ENCODE data around the gene OR9G4. TPM values are rescaled to one million over a fixed set of nuclear protein-coding genes. Genes with fewer than 3 reads are reported as not detected.

Gene OR9G4
- total and polyA plus RNA-seq, 2 donors (not counting 1 experiment from before 2014, with no cell fraction given) = not detected

GRCh38 chr11:56720513-56720912 lies 28.0 kb downstream of the OR9G4 start:
- H3K4me2 ChIP-seq (ENCODE audit: extremely low read depth, insufficient read depth, low read length) = no peak overlapping the region
- H3K27ac ChIP-seq (ENCODE audit: insufficient read depth, low read length) = no peak overlapping the region
- no peak for DNase-seq (ENCODE audit: low read depth in 2 of 2)
- H3K4me3 ChIP-seq (replicated peaks in 1 of 4; ENCODE audit: control extremely low read depth in 1 of 4, insufficient read depth in 1 of 4, low read depth in 3 of 4, low read length in 4 of 4) = no peak overlapping the region
- TF ChIP-seq, protein P1, sequence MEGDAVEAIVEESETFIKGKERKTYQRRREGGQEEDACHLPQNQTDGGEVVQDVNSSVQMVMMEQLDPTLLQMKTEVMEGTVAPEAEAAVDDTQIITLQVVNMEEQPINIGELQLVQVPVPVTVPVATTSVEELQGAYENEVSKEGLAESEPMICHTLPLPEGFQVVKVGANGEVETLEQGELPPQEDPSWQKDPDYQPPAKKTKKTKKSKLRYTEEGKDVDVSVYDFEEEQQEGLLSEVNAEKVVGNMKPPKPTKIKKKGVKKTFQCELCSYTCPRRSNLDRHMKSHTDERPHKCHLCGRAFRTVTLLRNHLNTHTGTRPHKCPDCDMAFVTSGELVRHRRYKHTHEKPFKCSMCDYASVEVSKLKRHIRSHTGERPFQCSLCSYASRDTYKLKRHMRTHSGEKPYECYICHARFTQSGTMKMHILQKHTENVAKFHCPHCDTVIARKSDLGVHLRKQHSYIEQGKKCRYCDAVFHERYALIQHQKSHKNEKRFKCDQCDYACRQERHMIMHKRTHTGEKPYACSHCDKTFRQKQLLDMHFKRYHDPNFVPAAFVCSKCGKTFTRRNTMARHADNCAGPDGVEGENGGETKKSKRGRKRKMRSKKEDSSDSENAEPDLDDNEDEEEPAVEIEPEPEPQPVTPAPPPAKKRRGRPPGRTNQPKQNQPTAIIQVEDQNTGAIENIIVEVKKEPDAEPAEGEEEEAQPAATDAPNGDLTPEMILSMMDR (conservative IDR thresholded peaks at IDR 0.05 in 1 of 2, IDR thresholded peaks at IDR 0.05 in 1 of 2; ENCODE audit: low read depth in 1 of 2, low read length in 2 of 2) = no peak
- no peak for TF ChIP-seq EZH2 (IDR thresholded peaks at IDR 0.05; ENCODE audit: low read length, missing control alignments)
- H3K36me3 ChIP-seq (ENCODE audit: control insufficient read depth, insufficient read depth, low read length) = no peaks in the 10 kb centered on the region
- no peaks in the 10 kb centered on the region for H3K27me3 ChIP-seq (ENCODE audit: control insufficient read depth, insufficient read depth, low read length)
- H2AFZ ChIP-seq (ENCODE audit: low read length) = no peak overlapping the region
- no peaks in the 10 kb centered on the region for H4K20me1 ChIP-seq (ENCODE audit: control insufficient read depth, extremely low read depth, insufficient read depth, low read length)
- no peaks in the 10 kb centered on the region for H3K9me3 ChIP-seq (ENCODE audit: control insufficient read depth, insufficient read depth, low read depth, low read length)
- H3K9ac ChIP-seq (ENCODE audit: insufficient read depth, low read length) = no peak overlapping the region
- no peaks in the 10 kb centered on the region for H3K79me2 ChIP-seq (ENCODE audit: control insufficient read depth, insufficient read depth, low read length)
- H3K4me1 ChIP-seq (ENCODE audit: control insufficient read depth, extremely low read depth, insufficient read depth, low read length) = no peaks in the 10 kb centered on the region

GRCh38 chr11:56716379-56716854 lies 32.1 kb downstream of the OR9G4 start:
- Histone ChIP-seq H3K4me2 (ENCODE audit: extremely low read depth, insufficient read depth, low read length) (no peak overlapping the region), H3K27me3 (ENCODE audit: control insufficient read depth, insufficient read depth, low read length) (no peaks in the 10 kb centered on the region), H3K27ac (ENCODE audit: insufficient read depth, low read length) (no peak overlapping the region), H3K9me3 (ENCODE audit: control insufficient read depth, insufficient read depth, low read depth, low read length) (no peaks in the 10 kb centered on the region), H3K36me3 (ENCODE audit: control insufficient read depth, insufficient read depth, low read length) (no peaks in the 10 kb centered on the region), H2AFZ (ENCODE audit: low read length) (no peak overlapping the region), H3K4me1 (ENCODE audit: control insufficient read depth, extremely low read depth, insufficient read depth, low read length) (no peaks in the 10 kb centered on the region), H3K9ac (ENCODE audit: insufficient read depth, low read length) (no peak overlapping the region), H4K20me1 (ENCODE audit: control insufficient read depth, extremely low read depth, insufficient read depth, low read length) (no peaks in the 10 kb centered on the region), H3K79me2 (ENCODE audit: control insufficient read depth, insufficient read depth, low read length) (no peaks in the 10 kb centered on the region), H3K4me3 (replicated peaks in 1 of 4; ENCODE audit: control extremely low read depth in 1 of 4, insufficient read depth in 1 of 4, low read depth in 3 of 4, low read length in 4 of 4) (no peak overlapping the region)
- TF ChIP-seq, protein P1 (conservative IDR thresholded peaks at IDR 0.05 in 1 of 2, IDR thresholded peaks at IDR 0.05 in 1 of 2; ENCODE audit: low read depth in 1 of 2, low read length in 2 of 2) = no peak
- no peak for TF ChIP-seq EZH2 (IDR thresholded peaks at IDR 0.05; ENCODE audit: low read length, missing control alignments)
- no peak for DNase-seq (ENCODE audit: low read depth in 2 of 2)

DNA sequence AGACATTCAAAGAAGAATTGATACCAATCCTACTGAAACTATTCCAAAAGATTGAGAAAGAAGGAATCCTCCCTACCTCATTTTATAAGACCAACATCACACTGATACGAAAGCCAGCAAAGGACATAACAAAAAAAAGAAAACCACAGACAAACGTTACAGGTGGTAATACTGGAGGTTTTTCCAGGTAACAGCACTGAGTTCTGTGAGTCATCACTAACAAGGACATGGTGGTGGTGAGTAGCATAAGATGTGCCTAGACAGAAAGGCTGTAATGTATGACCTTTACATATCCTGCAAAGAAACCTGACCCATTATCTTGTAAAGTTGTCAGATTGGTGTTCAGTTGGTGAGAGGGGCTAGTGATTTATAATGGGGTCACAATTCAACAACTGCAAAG lies 34.3 kb downstream of the OR9G4 start:
- no peak overlapping the region for H3K9ac ChIP-seq (ENCODE audit: insufficient read depth, low read length)
- no peak overlapping the region for H3K4me3 ChIP-seq (replicated peaks in 1 of 4; ENCODE audit: control extremely low read depth in 1 of 4, insufficient read depth in 1 of 4, low read depth in 3 of 4, low read length in 4 of 4)
- TF ChIP-seq, protein P1 (conservative IDR thresholded peaks at IDR 0.05 in 1 of 2, IDR thresholded peaks at IDR 0.05 in 1 of 2; ENCODE audit: low read depth in 1 of 2, low read length in 2 of 2) = no peak
- TF ChIP-seq EZH2 (IDR thresholded peaks at IDR 0.05; ENCODE audit: low read length, missing control alignments) = no peak
- no peaks in the 10 kb centered on the region for H3K79me2 ChIP-seq (ENCODE audit: control insufficient read depth, insufficient read depth, low read length)
- H4K20me1 ChIP-seq (ENCODE audit: control insufficient read depth, extremely low read depth, insufficient read depth, low read length) = no peaks in the 10 kb centered on the region
- no peak overlapping the region for H3K4me2 ChIP-seq (ENCODE audit: extremely low read depth, insufficient read depth, low read length)
- no peaks in the 10 kb centered on the region for H3K9me3 ChIP-seq (ENCODE audit: control insufficient read depth, insufficient read depth, low read depth, low read length)
- H3K27ac ChIP-seq (ENCODE audit: insufficient read depth, low read length) = no peak overlapping the region
- H3K36me3 ChIP-seq (ENCODE audit: control insufficient read depth, insufficient read depth, low read length) = no peaks in the 10 kb centered on the region
- H2AFZ ChIP-seq (ENCODE audit: low read length) = no peak overlapping the region
- DNase-seq (ENCODE audit: low read depth in 2 of 2) = no peak
- no peaks in the 10 kb centered on the region for H3K27me3 ChIP-seq (ENCODE audit: control insufficient read depth, insufficient read depth, low read length)
- no peaks in the 10 kb centered on the region for H3K4me1 ChIP-seq (ENCODE audit: control insufficient read depth, extremely low read depth, insufficient read depth, low read length)

Data from fibroblast of lung (primary cell).